ENCODE data around the gene KCNRG.
"Not testable (repeated sequence)": the region's sequence is repeated elsewhere in the genome, so short reads cannot be mapped to it uniquely, and the experiment has no call there.

The KCNRG gene

GRCh38 chr13:50015258-50015657 is at the start of gene KCNRG:
Gene KCNRG (plus strand): TSS chr13:50015444. CDS start chr13:50015494, 50 bp downstream.
- no peak for DNase-seq (ENCODE audit: low read depth in 1 of 2, low spot score in 1 of 2)

- no peak for DNase-seq (ENCODE audit: low read depth in 1 of 2, low spot score in 1 of 2)
Measured at GRCh38 chr13:49967456-49967855, 47.8 kb upstream of the KCNRG start.

- DNase-seq (ENCODE audit: low read depth in 1 of 2, low spot score in 1 of 2): no peak
Measured at GRCh38 chr13:49972709-49973108, 42.5 kb upstream of the KCNRG start.

GRCh38 chr13:49975826-49976225 is 39.4 kb upstream of the KCNRG start:
- DNase-seq (ENCODE audit: low read depth in 1 of 2, low spot score in 1 of 2): no peak

- DNase-seq (ENCODE audit: low read depth in 1 of 2, low spot score in 1 of 2): peak; percentile 53 to 64
Measured at GRCh38 chr13:49976314-49977258, 38.7 kb upstream of the KCNRG start.

GRCh38 chr13:49977992-49978391 is 37.3 kb upstream of the KCNRG start:
- no peak for DNase-seq (ENCODE audit: low read depth in 1 of 2, low spot score in 1 of 2)

- DNase-seq (ENCODE audit: low read depth in 1 of 2, low spot score in 1 of 2): no peak
Measured at GRCh38 chr13:49980266-49980665, 35.0 kb upstream of the KCNRG start.

- DNase-seq (ENCODE audit: low read depth in 1 of 2, low spot score in 1 of 2): no peak
Measured at GRCh38 chr13:49985129-49985528, 30.1 kb upstream of the KCNRG start.

- DNase-seq (ENCODE audit: low read depth in 1 of 2, low spot score in 1 of 2): no peak
Measured at GRCh38 chr13:49986471-49986870, 28.8 kb upstream of the KCNRG start.

- DNase-seq (ENCODE audit: low read depth in 1 of 2, low spot score in 1 of 2): not testable (repeated sequence)
Measured at GRCh38 chr13:49990612-49991011, 24.6 kb upstream of the KCNRG start.

GRCh38 chr13:49993111-49993510 is 22.1 kb upstream of the KCNRG start:
- DNase-seq (ENCODE audit: low read depth in 1 of 2, low spot score in 1 of 2): no peak

- no peak for DNase-seq (ENCODE audit: low read depth in 1 of 2, low spot score in 1 of 2)
Measured at GRCh38 chr13:49993666-49994065, 21.6 kb upstream of the KCNRG start.

- no peak for DNase-seq (ENCODE audit: low read depth in 1 of 2, low spot score in 1 of 2)
Measured at GRCh38 chr13:49995625-49996101, 19.6 kb upstream of the KCNRG start.

GRCh38 chr13:49996161-49996915 is 18.9 kb upstream of the KCNRG start:
- DNase-seq (ENCODE audit: low read depth in 1 of 2, low spot score in 1 of 2): peak; percentile 78 to 84

- DNase-seq (ENCODE audit: low read depth in 1 of 2, low spot score in 1 of 2): peak; percentile 62 to 77
Measured at GRCh38 chr13:49996951-49997895, 18.0 kb upstream of the KCNRG start, which contains the start of gene TRIM13. Gene TRIM13 (plus strand): TSS chr13:49997042. CDS start chr13:50011941, 14,899 bp downstream.

- DNase-seq (ENCODE audit: low read depth in 1 of 2, low spot score in 1 of 2): no peak
Measured at GRCh38 chr13:49997955-49998354, 17.3 kb upstream of the KCNRG start.

GRCh38 chr13:49998714-49999624 is 16.3 kb upstream of the KCNRG start:
- no peak for DNase-seq (ENCODE audit: low read depth in 1 of 2, low spot score in 1 of 2)

- no peak for DNase-seq (ENCODE audit: low read depth in 1 of 2, low spot score in 1 of 2)
Measured at GRCh38 chr13:50001287-50001686, 14.0 kb upstream of the KCNRG start.

GRCh38 chr13:50006426-50007135 is 8.7 kb upstream of the KCNRG start:
- DNase-seq (ENCODE audit: low read depth in 1 of 2, low spot score in 1 of 2): no peak

All from stimulated activated CD4-positive, alpha-beta T cell treated with anti-CD3 and anti-CD28 coated beads, Interleukin-15, amount 100 ng/mL, for 1 hour (primary cell).